Stimulated activated CD4-positive, alpha-beta T cell treated with anti-CD3 and anti-CD28 coated beads, Interleukin-1b, Interleukin-23, amount 100 ng/mL, for 4 hours (primary cell): ENCODE measurements around the gene SSX4B.
"Not testable (repeated sequence)": the region's sequence is repeated elsewhere in the genome, so short reads cannot be mapped to it uniquely, and the experiment has no call there.

Source experiments
- DNase-seq, 2 donors: peaks; one replicate each; pipeline ENCODE4 v3.0.0-alpha.2; 2020; ENCODE audit warnings: low read depth in 2 of 2

Gene SSX4B, protein sequence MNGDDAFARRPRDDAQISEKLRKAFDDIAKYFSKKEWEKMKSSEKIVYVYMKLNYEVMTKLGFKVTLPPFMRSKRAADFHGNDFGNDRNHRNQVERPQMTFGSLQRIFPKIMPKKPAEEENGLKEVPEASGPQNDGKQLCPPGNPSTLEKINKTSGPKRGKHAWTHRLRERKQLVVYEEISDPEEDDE

DNA sequence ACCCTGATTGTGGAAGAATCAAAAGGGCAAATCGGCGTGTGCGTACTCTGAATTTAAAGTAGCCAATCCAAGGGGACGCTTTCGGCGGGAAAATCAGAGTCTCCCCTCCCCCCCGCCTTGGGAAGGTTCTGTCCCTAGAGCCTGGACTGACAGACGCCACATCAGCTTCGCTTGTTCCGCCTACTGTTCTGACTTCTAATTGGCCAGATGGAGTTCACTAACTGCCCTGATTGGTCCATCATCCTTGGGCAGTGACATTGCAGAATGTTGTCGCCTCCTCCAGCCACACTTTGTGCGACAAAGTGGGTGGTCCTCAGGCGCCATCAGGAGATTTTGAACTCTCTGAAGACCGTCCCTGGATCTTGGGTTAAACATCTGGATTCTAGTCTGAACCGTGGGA, at the start of gene SSX4B:
TSS of gene SSX4B (minus strand) at position 101 of the 400 bp plus-strand sequence. CDS start 588 bp downstream, outside the sequence.
- not testable (repeated sequence) for DNase-seq

DNA sequence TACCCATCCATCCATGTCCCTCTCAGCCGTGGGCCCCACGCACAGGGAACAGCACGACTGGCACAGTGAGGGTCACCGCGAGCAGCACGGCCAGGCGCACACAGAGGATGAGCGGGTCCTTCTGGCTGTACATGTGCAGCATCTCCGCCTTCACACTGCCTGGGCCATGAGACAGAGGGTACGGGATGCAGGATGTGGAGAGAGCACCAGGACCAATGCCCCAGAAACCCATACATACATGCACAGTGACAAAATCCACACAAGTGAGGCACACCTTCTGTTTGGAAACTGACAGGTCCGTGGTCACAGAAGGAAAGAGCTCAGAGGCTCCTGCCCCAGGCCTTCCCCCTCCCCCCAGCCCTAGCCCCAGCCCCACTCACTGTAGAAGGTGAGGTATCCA, 48.8 kb upstream of the SSX4B start:
- DNase-seq, result no peak

DNA sequence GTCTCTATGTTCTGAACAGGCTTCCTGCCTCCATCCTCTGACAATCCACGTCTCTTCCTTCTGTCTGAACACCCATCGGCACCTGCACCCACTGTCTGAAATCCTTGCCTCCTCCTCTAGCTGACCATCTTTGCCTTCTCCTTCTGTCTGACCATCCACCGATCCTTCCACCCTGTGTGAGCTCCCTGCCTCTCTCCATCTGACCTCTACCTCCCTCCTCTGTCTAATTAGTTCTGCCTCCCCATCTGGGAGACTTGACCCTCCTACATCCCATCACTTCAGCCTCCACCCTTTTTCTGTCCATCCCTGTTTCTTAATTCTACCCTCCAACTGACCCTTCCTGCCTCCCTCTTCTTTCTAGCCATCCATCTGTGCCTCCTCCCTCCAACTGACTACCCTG, 48.3 kb upstream of the SSX4B start:
- no peak for DNase-seq

DNA sequence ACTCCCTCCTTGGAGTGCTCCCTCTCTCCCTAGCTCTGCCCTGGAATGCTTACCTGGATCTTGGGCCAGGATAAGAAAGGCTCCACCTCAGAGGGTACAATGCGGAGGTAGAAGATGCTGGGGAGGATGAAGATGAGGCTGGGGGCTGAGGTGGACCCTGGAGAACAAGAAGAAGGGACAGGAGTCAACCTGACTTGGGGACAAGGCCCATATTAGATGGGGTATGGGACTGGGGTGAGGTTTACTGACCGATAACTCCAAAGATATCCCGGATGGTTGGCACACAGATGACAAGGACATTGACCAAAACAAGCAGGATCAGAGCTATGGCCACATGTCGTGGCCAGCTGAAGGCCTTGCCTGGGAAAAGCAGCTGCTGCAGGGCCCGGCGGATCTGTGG, 47.7 kb upstream of the SSX4B start:
- no peak for DNase-seq

DNA sequence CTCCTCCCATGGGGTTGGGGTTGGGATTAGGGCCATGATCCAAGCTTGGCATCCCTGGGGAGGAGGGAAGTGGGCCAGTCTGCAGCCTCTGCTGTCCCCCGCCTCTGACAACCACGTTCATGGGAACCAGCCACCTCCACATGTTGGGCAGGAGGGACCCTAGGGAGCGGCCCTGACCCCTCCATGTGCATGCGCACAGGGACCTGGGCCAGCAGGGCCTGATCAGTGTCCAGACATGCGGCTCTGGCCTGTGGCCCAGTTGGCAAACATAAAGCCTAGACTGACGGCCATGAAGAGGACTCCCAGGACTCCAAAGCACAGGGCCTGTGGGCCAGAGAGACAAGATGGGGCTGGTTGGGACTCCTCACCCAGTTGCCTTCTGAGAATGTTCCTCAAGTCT, 47.0 kb upstream of the SSX4B start:
- no peak for DNase-seq

DNA sequence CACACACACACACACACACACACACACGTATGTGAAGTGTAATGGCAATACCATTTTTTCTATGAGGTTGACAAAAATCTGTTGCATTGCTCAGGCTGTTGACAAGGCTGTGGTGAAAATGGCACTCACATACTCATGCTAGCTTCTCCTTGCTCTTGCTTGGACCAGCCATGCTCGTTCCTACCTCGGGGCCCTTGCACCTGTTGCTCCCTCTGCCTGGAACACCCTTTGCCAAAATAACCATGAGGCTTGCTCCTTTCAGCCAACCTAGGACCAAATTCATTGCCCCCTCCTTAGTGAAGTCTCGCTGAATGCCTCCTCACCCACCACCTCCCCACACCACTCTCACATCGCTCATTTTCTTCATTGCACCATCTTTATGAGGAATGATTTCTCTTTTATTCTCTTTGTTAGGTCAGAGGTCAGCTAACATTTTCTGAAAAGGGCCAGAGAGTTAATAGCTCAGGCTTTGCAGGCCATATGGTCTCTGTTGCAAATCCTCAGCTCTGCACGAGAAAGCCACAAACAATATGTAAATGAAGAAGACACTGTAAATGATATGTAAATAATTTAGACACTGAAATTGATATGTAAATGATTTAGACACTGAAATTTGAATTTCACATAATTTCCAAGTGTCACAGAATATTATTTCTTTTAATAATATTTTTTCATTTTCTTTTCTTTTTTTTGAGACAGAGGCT, 45.0 kb upstream of the SSX4B start:
- no peak for DNase-seq

DNA sequence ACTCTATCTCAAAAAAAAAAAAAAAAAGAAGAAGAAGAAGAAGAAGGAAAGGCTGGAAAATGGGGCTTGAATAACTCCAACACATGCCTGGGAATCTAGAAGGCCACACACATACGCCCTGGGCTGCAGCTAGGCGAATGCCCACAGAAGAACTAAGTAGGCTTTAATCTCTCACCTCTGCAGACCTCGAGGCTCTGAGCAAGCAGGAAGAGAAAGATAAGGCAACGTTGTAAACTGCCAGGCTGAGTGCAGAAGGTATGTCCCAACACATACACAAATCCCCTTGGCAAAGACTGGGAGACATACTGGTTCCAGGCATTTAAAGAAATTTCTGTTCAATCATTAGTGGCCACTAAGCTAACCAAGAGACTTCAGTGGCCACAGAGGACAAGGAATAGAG, 39.9 kb upstream of the SSX4B start:
- DNase-seq, result no peak

DNA sequence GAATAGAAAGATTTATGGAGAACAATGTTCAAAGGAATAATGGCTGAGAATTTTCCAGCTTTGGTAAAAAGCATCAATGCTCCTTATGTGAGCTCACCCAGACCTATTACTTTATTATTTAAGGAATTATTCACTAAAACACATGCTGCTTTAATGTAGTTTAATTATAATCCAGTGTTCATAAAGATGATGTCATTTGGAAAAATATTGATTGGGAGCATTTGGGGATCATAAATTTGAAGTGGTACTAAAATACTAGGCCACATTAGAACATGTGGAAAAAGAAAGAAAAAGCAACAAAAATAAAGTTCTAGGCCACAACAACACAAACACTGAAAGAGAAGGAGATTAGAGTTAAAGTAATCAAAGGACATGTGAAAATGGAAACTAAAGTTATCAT, 38.3 kb upstream of the SSX4B start:
- DNase-seq, result no peak

DNA sequence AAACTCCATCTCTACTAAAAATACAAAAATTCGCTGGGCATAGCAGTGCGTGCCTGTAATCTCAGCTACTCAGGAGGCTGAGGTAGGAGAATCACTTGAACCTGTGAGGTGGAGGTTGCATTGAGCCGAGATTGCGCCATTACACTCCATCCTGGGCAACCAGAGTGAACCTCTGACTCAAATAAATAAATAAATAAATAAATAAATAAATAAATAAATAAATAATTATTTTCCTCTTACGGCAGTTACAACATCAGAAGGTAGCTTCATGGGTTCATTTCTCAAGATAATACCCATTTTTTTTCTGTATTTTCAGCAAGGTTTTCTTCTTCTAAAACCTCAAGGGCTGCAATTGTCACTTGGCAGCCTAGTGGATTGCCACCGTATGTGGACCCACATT, 35.4 kb upstream of the SSX4B start:
- DNase-seq, result not testable (repeated sequence)

DNA sequence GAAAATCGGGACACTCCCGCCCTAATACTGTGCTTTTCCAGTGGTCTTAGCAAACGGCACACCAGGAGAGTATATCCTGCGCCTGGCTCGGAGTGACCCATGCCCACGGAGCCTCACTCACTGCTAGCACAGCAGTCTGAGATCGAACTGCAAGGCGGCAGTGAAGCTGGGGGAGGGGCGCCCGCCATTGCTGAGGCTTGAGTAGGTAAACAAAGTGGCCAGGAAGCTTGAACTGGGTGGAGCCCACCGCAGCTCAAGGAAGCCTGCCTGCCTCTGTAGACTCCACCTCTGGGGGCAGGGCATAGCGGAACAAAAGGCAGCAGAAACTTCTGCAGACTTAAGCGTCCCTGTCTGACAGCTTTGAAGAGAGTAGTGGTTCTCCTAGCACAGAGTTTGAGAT, 22.0 kb upstream of the SSX4B start:
- DNase-seq, result not testable (repeated sequence)

DNA sequence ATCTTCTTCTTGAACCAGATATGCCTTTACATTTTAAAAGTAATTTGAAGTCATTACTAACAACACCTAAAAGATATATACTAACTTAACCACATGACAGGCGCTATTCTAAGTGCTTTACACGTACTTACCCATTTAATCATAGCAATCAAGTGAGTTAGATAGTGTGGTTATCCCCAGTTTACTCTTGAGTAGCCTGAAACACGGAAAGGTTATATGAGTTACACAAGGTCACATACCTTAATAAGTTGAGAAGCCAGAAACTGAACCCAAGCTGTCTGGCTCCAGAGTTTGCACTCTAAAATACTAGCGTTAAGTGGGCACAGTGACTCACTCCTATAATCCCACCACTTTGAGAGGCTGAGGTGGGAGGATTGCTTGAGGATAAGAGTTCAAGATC, 18.4 kb upstream of the SSX4B start:
- not testable (repeated sequence) for DNase-seq

DNA sequence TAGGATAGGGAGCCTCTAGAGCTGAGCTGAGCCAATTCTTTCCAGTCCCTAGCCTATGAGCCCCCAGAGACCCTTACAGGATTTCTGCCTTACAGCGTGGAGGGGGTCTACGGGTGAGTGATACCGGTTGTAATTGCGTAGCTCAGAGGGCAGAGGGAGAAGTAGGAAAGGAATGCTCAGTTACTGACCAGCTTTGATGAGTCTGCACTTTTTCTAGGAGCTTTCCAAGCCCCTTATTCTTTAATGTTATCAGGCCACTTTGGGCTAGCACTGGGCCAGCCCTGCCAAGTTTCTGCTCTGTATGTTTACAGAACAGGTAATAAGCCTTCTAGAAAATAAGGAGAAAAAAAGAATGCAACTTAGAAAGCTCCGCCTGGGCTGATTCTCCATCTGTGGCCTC, 17.8 kb upstream of the SSX4B start:
- not testable (repeated sequence) for DNase-seq

DNA sequence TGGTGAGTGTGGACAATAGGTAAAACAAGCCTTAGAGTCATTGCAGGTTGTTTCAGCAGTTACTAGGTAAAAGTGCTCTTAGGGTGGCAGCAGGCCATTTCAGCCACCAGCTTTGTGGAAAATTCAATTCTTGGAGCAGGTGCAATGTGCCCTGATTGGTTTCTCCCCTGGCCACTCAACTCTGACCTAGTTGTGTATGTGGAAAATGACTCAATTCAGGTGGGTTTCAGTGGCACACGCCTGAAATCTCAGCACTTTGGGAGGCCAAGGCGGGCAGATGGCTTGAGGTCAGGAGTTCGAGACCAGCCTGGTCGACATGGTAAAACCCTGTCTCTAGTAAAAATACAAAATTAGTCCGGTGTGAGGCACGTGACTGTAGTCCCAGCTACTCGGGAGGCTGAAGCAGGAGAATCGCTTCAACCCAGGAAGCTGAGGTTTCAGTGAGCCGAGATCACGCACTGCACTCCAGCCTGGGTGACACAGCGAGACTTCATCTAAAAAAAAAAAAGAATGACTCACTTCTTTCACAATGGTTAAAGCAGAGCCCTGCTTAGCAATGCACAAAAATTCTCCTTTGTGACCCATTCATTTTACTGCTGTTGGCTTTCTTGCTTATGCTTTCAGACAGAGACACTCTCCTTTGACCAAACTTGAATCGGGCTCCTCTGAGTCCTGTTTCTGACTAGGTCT, 15.4 kb upstream of the SSX4B start:
- not testable (repeated sequence) for DNase-seq

DNA sequence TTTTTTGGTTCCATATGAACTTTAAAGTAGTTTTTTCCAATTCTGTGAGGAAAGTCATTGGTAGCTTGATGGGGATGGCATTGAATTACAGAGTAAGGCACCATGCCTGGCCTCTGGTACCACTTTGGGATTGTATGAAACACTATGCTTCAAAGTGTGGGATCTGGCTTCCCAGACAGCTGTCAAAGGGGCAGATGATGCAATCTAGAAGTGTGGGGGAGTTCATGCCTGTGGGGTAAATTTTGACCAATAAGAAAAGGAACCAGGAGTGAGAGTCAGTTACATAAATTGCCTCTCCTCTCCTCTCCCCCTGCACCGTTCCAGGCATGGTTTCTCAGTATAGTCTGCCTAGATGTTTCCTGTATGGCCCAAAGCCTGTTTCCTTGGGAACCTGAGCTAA, 13.9 kb downstream of the SSX4B start:
- not testable (repeated sequence) for DNase-seq

DNA sequence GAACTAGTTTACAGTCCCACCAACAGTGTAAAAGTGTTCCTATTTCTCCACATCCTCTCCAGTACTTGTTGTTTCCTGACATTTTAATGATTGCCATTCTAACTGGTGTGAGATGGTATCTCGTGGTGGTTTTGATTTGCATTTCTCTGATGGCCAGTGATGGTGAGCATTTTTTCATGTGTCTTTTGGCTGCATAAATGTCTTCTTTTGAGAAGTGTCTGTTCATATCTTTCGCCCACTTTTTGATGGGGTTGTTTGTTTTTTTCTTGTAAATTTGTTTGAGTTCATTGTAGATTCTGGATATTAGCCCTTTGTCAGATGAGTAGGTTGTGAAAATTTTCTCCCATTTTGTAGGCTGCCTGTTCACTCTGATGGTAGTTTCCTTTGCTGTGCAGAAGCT, 14.8 kb downstream of the SSX4B start:
- DNase-seq, result not testable (repeated sequence)

DNA sequence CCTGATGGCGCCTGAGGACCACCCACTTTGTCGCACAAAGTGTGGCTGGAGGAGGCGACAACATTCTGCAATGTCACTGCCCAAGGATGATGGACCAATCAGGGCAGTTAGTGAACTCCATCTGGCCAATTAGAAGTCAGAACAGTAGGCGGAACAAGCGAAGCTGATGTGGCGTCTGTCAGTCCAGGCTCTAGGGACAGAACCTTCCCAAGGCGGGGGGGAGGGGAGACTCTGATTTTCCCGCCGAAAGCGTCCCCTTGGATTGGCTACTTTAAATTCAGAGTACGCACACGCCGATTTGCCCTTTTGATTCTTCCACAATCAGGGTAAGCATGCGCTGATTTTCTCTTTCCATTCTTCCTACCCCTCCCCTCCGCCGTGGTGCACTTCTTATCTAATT, 28.5 kb downstream of the SSX4B start, which contains the start of gene SSX4:
TSS of gene SSX4 (plus strand) at position 301 of the 400 bp plus-strand sequence. CDS start 515 bp downstream, outside the sequence.
- not testable (repeated sequence) for DNase-seq

DNA sequence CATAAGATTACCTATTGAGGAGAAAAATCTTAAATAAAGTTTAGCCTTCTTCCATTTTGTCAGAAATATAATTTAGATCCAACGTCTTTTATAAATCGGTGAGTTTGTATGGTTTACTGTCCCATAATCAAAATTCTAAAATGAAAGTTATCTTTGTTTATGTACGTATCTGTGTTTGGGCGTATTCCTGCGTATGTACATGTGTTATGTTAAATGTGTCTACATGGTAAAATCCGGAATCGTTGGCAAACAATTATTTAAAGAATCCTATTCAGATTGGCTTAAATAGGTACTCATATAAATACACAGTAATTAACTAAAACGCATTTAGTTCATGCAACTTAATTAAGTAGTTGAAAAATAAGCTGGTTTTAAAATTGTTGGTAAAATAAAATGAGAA, 41.4 kb downstream of the SSX4B start:
- not testable (repeated sequence) for DNase-seq

DNA sequence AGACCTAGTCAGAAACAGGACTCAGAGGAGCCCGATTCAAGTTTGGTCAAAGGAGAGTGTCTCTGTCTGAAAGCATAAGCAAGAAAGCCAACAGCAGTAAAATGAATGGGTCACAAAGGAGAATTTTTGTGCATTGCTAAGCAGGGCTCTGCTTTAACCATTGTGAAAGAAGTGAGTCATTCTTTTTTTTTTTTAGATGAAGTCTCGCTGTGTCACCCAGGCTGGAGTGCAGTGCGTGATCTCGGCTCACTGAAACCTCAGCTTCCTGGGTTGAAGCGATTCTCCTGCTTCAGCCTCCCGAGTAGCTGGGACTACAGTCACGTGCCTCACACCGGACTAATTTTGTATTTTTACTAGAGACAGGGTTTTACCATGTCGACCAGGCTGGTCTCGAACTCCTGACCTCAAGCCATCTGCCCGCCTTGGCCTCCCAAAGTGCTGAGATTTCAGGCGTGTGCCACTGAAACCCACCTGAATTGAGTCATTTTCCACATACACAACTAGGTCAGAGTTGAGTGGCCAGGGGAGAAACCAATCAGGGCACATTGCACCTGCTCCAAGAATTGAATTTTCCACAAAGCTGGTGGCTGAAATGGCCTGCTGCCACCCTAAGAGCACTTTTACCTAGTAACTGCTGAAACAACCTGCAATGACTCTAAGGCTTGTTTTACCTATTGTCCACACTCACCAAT, 43.9 kb downstream of the SSX4B start:
- not testable (repeated sequence) for DNase-seq

DNA sequence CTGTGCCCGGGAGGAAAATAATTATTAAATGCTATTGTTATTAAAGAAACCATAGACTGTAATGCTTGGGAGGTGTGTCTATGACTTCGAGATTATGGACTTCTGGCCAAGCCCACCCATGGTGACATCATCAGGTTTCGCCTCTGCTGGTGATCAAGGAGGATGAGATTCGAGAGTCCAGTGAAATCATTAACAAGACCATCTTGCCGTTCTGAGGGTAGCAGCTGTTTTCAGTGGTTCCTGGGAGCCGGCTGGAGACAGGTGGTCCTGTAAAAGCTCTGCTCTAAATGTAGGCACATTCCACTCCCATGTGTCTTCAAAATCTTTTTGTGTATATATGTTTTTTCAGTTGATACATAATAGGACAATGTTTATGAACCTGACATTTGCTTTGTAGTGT, 52.5 kb downstream of the SSX4B start:
- not testable (repeated sequence) for DNase-seq

DNA sequence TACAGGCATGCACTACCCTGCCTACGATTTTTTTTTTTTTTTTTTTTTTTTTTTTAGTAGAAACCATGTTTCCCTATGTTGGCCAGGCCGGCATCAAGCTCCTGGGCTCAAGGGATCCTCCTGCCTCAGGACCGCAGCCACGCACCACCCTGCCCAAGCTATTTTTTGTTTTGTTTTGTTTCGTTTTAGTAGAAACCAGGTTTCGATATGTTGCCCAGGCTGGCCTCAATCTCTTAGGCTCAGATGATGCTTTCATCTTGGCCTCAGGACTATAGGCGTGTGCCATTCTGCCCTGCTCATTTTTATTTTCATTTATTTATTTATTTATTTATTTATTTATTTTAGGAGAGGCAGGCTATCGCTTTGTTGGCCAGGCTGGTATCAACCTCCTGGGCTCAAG, 54.1 kb downstream of the SSX4B start:
- no peak for DNase-seq

DNA sequence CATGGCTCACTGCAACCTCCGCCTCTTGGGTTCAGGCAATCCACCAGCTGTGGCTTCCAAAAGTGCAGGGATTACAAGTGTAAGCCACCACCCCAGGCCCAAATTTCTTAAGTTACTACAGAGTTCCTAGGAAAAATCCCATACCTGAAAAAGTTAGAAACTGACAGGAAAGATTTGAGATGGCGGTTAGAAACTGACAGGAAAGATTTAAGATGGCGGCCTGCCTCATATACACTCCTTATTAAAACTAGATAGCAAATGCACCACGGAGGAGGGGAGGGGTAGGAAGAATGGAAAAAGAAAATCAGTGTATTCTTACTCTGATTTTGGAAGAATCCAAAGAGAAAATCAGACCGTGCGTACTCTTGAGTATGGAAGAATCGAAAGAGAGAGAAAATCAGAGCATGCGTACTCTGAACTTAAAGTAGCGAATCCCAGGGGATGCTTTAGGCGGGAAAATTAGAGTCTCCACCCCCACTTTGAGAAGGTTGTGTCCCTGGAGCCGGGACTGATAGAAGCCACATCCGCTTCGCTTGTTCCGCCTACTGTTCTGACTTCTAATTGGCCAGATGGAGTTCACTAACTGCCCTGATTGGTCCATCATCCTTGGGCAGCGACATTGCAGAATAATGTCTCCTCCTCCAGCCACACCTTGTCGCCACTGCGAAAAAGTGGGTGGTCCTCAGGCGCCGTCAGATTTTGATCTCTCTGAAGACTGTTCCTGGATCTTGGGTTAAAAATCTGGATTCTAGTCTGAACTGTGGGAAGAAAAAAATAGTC, 55.3 kb downstream of the SSX4B start, which contains the start of gene SSX3:
TSS of gene SSX3 (minus strand) at position 389 of the 780 bp plus-strand sequence. CDS start 1,454 bp downstream, outside the sequence.
- DNase-seq, result not testable (repeated sequence)
